NCI-H1092 treated with DMSO at 0.1 percent for 48 hours (cell line): ENCODE measurements around the gene TSKS.
A peak's percentile ranks its signal among the peaks of the same experiment; 100 is the strongest.

Experiments
- DNase-seq: peaks from one replicate; lab custom pipeline; 2025; lab: John Stamatoyannopoulos, UW

Gene TSKS

GRCh38 chr19:49763230-49763629, at the start of gene TSKS:
Gene TSKS (minus strand): TSS chr19:49763306. CDS start chr19:49763247, 59 bp downstream.
- no peak for DNase-seq

GRCh38 chr19:49812452-49812996, 49.4 kb upstream of the TSKS start:
- no peak for DNase-seq

- no peak for DNase-seq
Observed at GRCh38 chr19:49811328-49811727, 48.2 kb upstream of the TSKS start.

GRCh38 chr19:49809941-49810389, 46.9 kb upstream of the TSKS start:
- DNase-seq = no peak

- peak; percentile 36 for DNase-seq
Observed at GRCh38 chr19:49809160-49809940, 46.2 kb upstream of the TSKS start.

GRCh38 chr19:49808711-49809159, 45.6 kb upstream of the TSKS start:
- DNase-seq = peak; percentile 53

GRCh38 chr19:49807904-49808675, 45.0 kb upstream of the TSKS start:
- DNase-seq = no peak

- DNase-seq = no peak
Observed at GRCh38 chr19:49807058-49807903, 44.2 kb upstream of the TSKS start.

- DNase-seq = no peak
Observed at GRCh38 chr19:49806620-49806959, 43.5 kb upstream of the TSKS start.

- DNase-seq = no peak
Observed at GRCh38 chr19:49805822-49806619, 42.9 kb upstream of the TSKS start.

- no peak for DNase-seq
Observed at GRCh38 chr19:49803529-49803856, 40.4 kb upstream of the TSKS start.

GRCh38 chr19:49802836-49803528, 39.9 kb upstream of the TSKS start:
- no peak for DNase-seq

- peak; percentile 85 for DNase-seq
Observed at GRCh38 chr19:49801966-49802661, 39.0 kb upstream of the TSKS start.

GRCh38 chr19:49801401-49801888, 38.3 kb upstream of the TSKS start:
- DNase-seq = no peak

- DNase-seq = no peak
Observed at GRCh38 chr19:49800771-49801170, 37.7 kb upstream of the TSKS start.

GRCh38 chr19:49799798-49800376, 36.8 kb upstream of the TSKS start:
- no peak for DNase-seq

GRCh38 chr19:49799271-49799797, 36.2 kb upstream of the TSKS start:
- no peak for DNase-seq

GRCh38 chr19:49798574-49798973, 35.5 kb upstream of the TSKS start:
- DNase-seq = no peak

- DNase-seq = no peak
Observed at GRCh38 chr19:49795615-49796014, 32.5 kb upstream of the TSKS start.

GRCh38 chr19:49793561-49793840, 30.4 kb upstream of the TSKS start:
- no peak for DNase-seq
